ENCODE data around the gene NREP.

NREP gene

GRCh38 chr5:111742177-111742994, 14.6 kb downstream of the NREP start:
- Histone ChIP-seq H3K9me3 (ENCODE audit: severe bottlenecking) (no peaks in the 10 kb centered on the region), H3K4me1 (ENCODE audit: insufficient read depth, poor library complexity, severe bottlenecking) (peaks cover 42% of the 10 kb centered on the region), H3K27ac (ENCODE audit: poor library complexity, severe bottlenecking) (peak overlapping the region; percentile 78), H3K4me3 (ENCODE audit: severe bottlenecking) (no peak overlapping the region), H3K27me3 (ENCODE audit: insufficient read depth, poor library complexity, severe bottlenecking) (no peaks in the 10 kb centered on the region), H3K36me3 (ENCODE audit: low read depth) (no peaks in the 10 kb centered on the region)
- DNase-seq (ENCODE audit: low spot score) (no peak), ATAC-seq (ENCODE audit: low read depth) (peak; percentile 75)
- TF ChIP-seq CTCF (IDR thresholded peaks at IDR 0.05; ENCODE audit: poor library complexity, severe bottlenecking): no peak

- Histone ChIP-seq H3K4me3 (ENCODE audit: severe bottlenecking) (no peak overlapping the region), H3K36me3 (ENCODE audit: low read depth) (no peaks in the 10 kb centered on the region), H3K27me3 (ENCODE audit: insufficient read depth, poor library complexity, severe bottlenecking) (no peaks in the 10 kb centered on the region), H3K4me1 (ENCODE audit: insufficient read depth, poor library complexity, severe bottlenecking) (peaks cover 37% of the 10 kb centered on the region), H3K9me3 (ENCODE audit: severe bottlenecking) (no peaks in the 10 kb centered on the region), H3K27ac (ENCODE audit: poor library complexity, severe bottlenecking) (peak overlapping the region; percentile 78)
- DNase-seq (ENCODE audit: low spot score) (no peak), ATAC-seq (ENCODE audit: low read depth) (peak; percentile 50)
- TF ChIP-seq CTCF (IDR thresholded peaks at IDR 0.05; ENCODE audit: poor library complexity, severe bottlenecking): no peak
Measured at GRCh38 chr5:111741278-111741677, 15.7 kb downstream of the NREP start.

- DNase-seq (ENCODE audit: low spot score) (no peak), ATAC-seq (ENCODE audit: low read depth) (no peak)
- no peak for TF ChIP-seq CTCF (IDR thresholded peaks at IDR 0.05; ENCODE audit: poor library complexity, severe bottlenecking)
- Histone ChIP-seq H3K36me3 (ENCODE audit: low read depth) (peaks cover 4% of the 10 kb centered on the region; the same call in 1 of the 2 replicates), H3K27me3 (ENCODE audit: insufficient read depth, poor library complexity, severe bottlenecking) (no peaks in the 10 kb centered on the region), H3K4me1 (ENCODE audit: insufficient read depth, poor library complexity, severe bottlenecking) (peaks cover 50% of the 10 kb centered on the region), H3K27ac (ENCODE audit: poor library complexity, severe bottlenecking) (no peak overlapping the region), H3K9me3 (ENCODE audit: severe bottlenecking) (no peaks in the 10 kb centered on the region), H3K4me3 (ENCODE audit: severe bottlenecking) (no peak overlapping the region)
Measured at GRCh38 chr5:111739416-111739815, 17.6 kb downstream of the NREP start.

GRCh38 chr5:111738118-111738517, 18.9 kb downstream of the NREP start:
- H3K4me1 ChIP-seq (ENCODE audit: insufficient read depth, poor library complexity, severe bottlenecking): peaks cover 41% of the 10 kb centered on the region
- TF ChIP-seq CTCF (IDR thresholded peaks at IDR 0.05; ENCODE audit: poor library complexity, severe bottlenecking): no peak
- H3K27ac ChIP-seq (ENCODE audit: poor library complexity, severe bottlenecking): peak overlapping the region; percentile 39
- no peak overlapping the region for H3K4me3 ChIP-seq (ENCODE audit: severe bottlenecking)
- H3K27me3 ChIP-seq (ENCODE audit: insufficient read depth, poor library complexity, severe bottlenecking): no peaks in the 10 kb centered on the region
- DNase-seq (ENCODE audit: low spot score) (no peak), ATAC-seq (ENCODE audit: low read depth) (no peak)
- H3K9me3 ChIP-seq (ENCODE audit: severe bottlenecking): no peaks in the 10 kb centered on the region
- H3K36me3 ChIP-seq (ENCODE audit: low read depth): peaks cover 4% of the 10 kb centered on the region; the same call in 1 of the 2 replicates

GRCh38 chr5:111737716-111738115, 19.3 kb downstream of the NREP start:
- H3K27ac ChIP-seq (ENCODE audit: poor library complexity, severe bottlenecking): peak overlapping the region; percentile 39
- no peak for TF ChIP-seq CTCF (IDR thresholded peaks at IDR 0.05; ENCODE audit: poor library complexity, severe bottlenecking)

More at GRCh38 chr5:111737716-111738115, 19.3 kb downstream of the NREP start:
- peaks cover 4% of the 10 kb centered on the region; the same call in 1 of the 2 replicates for H3K36me3 ChIP-seq (ENCODE audit: low read depth)
- peaks cover 37% of the 10 kb centered on the region for H3K4me1 ChIP-seq (ENCODE audit: insufficient read depth, poor library complexity, severe bottlenecking)
- no peaks in the 10 kb centered on the region for H3K9me3 ChIP-seq (ENCODE audit: severe bottlenecking)
- DNase-seq (ENCODE audit: low spot score) (no peak), ATAC-seq (ENCODE audit: low read depth) (no peak)
- no peak overlapping the region for H3K4me3 ChIP-seq (ENCODE audit: severe bottlenecking)
- no peaks in the 10 kb centered on the region for H3K27me3 ChIP-seq (ENCODE audit: insufficient read depth, poor library complexity, severe bottlenecking)
